SK-N-SH treated with all-trans-retinoic acid at 6 μM for 48 hours (cell line): ENCODE measurements around the gene ZDHHC8.

Experiments
- ARNTL ChIP-seq: fragments of 450-650 bp; formaldehyde crosslinking; IDR thresholded peaks from 2 replicates; pipeline ENCODE4 v1.5.0; 2020; ENCODE audit warnings: low read depth, mild to moderate bottlenecking, moderate library complexity, borderline replicate concordance
- SNAI2 ChIP-seq: fragments of 250-450 bp; sonication (Bioruptor Pico); IDR thresholded peaks from 2 replicates; pipeline ENCODE4 v1.5.0; 2020; ENCODE audit warnings: mild to moderate bottlenecking, moderate library complexity
- ZNF70 ChIP-seq: fragments of 450-650 bp; formaldehyde crosslinking; IDR thresholded peaks from 2 replicates; pipeline ENCODE4 v1.5.0; 2020; ENCODE audit warnings: mild to moderate bottlenecking, moderate library complexity
- TF ChIP-seq, protein P1 (sequence below): fragments of 250-450 bp; sonication (Bioruptor Pico); IDR thresholded peaks from 2 replicates; pipeline ENCODE4 v1.5.1; 2020; ENCODE audit warnings: low read depth, mild to moderate bottlenecking, moderate library complexity

GRCh38 chr22:20126284-20127029, 5.1 kb upstream of the ZDHHC8 start:
- TF ChIP-seq SNAI2 (CRISPR knock-in tag) (no peak), ARNTL (CRISPR knock-in tag) (no peak), ZNF70 (CRISPR knock-in tag) (no peak)
- TF ChIP-seq, protein P1, sequence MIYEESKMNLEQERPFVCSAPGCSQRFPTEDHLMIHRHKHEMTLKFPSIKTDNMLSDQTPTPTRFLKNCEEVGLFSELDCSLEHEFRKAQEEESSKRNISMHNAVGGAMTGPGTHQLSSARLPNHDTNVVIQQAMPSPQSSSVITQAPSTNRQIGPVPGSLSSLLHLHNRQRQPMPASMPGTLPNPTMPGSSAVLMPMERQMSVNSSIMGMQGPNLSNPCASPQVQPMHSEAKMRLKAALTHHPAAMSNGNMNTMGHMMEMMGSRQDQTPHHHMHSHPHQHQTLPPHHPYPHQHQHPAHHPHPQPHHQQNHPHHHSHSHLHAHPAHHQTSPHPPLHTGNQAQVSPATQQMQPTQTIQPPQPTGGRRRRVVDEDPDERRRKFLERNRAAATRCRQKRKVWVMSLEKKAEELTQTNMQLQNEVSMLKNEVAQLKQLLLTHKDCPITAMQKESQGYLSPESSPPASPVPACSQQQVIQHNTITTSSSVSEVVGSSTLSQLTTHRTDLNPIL (CRISPR knock-in tag): no peak
